Astrocyte of the hippocampus (primary cell): ENCODE results near the gene CD8B.

Source experiments
- DNase-seq: peaks from one replicate; pipeline ENCODE4 v3.0.0; 2011; ENCODE audit warnings: low read depth, low spot score

CD8B gene

GRCh38 chr2:86806059-86806857 is 55.4 kb downstream of the CD8B start:
- no peak for DNase-seq

DNA sequence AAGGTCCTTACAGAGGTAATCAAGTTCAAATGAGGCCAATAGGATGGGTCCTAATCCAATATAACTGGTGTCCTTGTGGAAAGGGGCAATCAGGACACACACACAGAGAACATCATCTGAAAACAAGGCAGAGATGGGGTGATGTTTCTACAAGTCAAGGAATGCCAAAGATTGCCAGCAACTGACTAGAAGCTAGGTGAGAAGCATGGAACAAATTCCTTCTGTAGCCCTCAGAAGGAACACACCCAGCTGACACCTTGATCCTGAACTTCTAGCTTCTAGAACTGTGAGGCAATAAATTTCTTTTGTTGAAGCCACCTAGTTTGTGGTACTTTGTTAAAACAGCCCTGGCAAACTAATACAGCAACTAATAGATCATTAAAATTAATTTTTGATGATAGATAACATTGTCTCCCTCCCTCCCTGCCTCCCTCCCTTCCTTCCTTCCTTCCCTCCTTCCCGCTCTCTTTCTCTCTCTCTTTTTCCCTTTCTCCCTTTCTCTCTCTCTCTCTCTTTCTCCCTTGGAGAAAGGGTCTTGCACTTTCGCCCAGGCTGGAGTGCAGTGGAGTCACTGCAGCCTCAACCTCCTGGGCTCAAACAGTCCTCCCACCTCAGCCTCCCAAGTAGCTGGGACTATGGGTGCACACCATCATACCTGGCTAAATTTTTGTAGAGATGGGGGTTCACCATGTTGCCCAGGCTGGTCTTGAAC is 60.7 kb downstream of the CD8B start:
- DNase-seq = no peak

DNA sequence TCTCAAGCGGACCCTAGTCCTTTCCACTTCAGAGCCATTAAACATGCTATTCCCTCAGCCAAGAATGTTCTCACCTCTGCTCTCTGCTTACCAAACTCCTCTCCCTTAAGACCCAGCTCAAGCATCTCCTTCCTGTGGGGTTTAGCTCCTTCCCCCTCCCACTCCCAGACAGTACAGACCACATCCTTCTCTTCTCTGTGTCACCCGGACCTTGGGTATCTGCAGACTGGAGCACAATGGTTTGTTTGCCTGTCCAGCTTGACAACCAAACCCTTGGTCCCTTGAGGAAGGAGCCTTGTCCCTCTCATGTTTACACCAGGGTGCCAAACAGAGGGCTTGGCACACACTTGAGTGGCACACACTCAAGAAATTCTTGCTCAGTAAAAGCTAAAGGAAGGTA is 66.8 kb downstream of the CD8B start:
- no peak for DNase-seq

DNA sequence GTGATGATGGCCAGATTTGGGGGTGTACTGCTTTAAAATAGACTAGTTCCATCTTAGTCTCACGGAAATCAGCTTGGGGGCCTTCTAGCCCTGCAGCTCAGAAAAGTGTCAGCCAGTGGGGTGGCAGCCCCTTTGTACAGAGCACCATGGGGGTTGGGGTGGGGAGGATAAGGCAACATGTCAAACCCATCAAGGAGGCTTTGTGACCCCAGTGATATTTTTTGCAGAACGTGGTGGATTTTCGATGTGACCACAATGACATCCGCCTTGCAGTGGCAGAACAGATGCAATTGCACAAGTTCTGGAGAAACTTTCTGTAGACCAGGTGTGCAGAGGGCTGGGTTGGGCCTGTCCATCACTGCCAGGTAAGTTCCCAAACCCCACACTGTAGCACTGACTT is 67.9 kb downstream of the CD8B start:
- no peak for DNase-seq

DNA sequence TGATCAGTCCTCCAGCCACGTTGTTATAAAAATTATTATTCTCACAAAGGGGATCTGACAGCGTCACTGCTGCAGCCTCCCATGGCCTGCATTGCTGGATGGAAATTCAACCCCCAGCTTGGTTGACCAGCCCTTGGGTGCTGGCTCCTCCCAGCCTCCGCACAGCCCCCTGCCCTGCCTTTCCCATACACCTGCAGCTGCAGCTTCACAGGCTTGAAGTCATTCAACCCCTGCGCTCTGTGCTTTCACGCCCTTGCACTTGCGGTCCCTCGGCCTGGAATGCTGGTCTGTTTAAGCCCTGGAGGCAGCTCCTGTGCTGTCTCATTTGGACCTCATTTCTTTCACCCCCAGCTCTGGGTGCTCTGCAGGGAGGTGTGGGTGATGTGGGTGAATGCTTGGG is 70.1 kb downstream of the CD8B start:
- DNase-seq = peak; percentile 7

- peak; percentile 29 for DNase-seq
Observed at GRCh38 chr2:86790676-86791572, 70.8 kb downstream of the CD8B start, which contains the start of gene CD8A. Gene CD8A (minus strand): TSS chr2:86790913. CDS start chr2:86790825, 88 bp downstream.

GRCh38 chr2:86790134-86790675 is 71.5 kb downstream of the CD8B start:
- DNase-seq = peak; percentile 26

DNA sequence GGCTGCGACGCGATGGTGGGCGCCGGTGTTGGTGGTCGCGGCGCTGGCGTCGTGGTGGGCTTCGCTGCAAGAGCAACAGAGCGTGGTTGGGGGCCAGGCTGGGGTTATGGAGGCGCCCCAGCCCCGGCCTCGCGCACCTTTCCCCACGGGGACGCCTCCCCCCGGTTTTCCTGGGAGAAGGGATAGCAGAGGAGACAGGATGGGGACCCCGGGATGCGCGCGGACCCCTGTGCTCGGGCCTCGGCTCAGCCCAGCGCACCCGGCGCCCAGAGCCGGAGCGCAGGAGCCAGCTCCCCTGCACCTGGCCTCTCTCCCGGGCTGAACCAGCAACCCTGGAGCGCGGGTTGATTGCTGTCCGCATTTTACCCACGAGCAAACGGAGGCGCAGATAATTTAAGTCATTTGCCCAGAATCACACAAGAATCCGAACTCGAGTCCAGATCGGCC is 72.0 kb downstream of the CD8B start:
- no peak for DNase-seq

DNA sequence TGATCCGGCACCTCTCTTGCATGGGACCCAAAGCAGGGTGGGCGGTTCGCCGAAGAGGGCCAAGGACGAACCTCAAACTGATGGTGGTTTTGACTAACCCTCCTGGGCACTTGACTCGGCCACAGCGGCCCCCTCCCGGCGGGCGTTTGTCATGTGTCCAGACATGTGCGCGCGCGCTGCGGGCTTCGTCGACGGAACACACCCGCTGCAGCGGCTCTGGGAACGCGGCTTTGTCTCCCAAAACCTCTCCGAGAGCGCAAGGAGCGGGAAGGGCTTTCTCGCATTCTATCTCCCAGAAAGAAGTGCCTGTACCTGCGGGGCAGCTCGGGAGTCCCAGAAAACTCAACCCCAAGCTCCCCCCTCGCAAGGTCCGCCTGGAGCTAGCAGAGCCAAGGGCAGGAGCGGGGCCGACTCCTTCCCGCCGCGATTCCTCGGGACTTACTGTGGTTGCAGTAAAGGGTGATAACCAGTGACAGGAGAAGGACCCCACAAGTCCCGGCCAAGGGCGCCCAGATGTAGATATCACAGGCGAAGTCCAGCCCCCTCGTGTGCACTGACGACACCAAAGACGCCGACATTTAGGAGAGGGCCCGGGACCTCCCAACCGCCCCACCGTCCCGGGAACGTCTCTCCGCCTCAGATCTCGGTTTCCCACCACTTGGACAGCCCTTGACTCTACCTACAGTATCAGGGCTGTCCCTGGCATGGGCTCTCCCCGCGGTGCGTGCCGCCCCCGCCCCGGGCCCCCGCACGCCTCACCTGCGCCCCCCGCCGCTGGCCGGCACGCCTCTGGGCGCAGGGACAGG is 72.6 kb downstream of the CD8B start:
- DNase-seq = peak; percentile 41

GRCh38 chr2:86788165-86788564 is 73.5 kb downstream of the CD8B start:
- DNase-seq = peak; percentile 24

DNA sequence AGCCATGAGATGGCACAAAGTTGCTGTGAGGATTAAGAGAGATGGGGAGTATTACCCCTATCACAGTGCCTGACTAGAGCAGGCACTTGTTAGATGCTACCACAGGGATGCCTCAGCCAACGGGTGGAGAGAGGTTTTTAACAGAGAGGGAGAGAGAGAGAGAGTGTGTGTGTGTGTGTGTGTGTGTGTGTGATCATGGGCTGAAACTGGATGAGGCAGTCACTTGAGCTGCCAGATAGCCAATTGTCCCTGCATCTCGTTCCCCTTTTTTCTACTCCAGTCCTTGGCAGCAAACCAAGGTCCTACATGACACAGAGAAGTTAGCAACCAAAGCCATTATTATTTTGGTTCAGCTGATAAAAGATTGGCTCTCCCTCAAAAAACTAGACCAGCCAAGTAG is 74.0 kb downstream of the CD8B start:
- peak; percentile 52 for DNase-seq

- no peak for DNase-seq
Observed at GRCh38 chr2:86786001-86786536, 75.6 kb downstream of the CD8B start.

DNA sequence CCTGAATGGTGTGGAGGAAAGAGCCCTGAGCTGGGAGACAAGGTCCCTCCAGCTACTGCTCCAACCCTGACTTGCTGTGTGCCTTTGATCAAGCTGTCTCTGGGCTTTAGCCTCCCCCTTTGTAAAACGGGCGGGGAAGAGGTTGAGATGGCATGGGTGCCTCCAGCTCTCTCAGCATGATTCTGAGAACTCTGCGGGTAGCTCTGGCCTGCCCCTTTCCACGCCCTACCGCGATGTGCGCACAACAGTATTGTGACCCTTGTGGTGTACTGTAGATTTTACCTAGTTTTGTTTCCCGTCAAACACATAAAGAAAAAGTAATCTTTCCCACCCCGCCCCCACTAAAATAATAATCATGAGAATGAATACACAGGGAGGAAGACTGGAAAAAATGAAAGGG is 76.2 kb downstream of the CD8B start:
- DNase-seq = no peak

DNA sequence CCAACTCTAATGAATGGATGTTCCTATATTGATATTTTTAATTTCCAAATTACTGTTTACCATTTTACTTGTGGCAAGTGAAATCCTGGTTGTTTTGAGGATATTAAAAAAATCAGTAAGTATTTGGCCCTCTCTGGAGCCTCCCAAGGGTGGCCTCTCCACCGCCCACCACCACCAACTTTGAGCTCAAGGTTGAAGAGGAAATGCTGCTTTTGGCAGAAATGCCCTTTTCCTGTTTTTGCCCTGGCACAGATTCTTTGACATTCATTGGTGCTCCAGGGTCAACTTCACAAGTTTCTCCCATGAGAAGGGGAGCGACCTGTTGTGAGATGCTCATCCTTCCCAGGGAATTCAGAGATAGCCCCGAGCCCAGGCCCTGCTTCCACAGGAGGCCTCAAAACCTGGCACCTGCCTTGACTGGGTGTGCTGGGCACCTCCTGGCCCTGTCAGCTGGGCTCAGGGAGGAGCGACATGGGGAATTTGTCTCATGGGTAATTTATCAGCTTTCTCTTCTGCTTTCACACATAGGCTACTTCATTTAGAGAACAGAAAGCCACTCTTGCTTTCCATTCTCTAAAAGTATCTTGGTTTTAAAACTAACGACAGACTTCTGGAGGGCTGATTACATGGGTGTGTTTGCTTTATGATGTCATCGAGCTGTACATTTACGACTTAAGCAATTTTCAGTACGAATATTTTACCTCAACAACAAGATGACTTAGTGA is 77.9 kb downstream of the CD8B start:
- no peak for DNase-seq

DNA sequence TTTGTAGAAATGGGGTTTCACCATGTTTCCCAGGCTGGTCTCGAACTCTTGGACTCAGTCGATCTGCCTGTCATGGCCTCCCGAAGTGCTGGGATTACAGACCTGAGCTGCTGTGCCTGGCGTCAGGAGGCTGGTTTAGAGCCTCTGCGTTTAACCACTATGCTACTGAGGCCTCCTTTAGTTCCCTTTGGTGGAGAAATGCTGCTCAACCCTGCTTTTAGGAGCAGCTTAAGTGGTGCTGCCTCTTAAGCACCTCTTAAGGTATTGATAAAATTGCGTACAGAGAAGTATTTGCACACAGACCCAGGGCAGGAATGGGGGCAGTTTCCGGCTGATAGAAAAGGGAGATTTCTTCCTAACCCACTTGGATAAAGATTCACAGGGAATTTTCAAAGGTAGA is 78.9 kb downstream of the CD8B start:
- DNase-seq = no peak

- DNase-seq = no peak
Observed at GRCh38 chr2:86781363-86781762, 80.3 kb downstream of the CD8B start.

- DNase-seq = no peak
Observed at GRCh38 chr2:86779971-86780370, 81.7 kb downstream of the CD8B start.

- DNase-seq = no peak
Observed at GRCh38 chr2:86778957-86779356, 82.7 kb downstream of the CD8B start.

DNA sequence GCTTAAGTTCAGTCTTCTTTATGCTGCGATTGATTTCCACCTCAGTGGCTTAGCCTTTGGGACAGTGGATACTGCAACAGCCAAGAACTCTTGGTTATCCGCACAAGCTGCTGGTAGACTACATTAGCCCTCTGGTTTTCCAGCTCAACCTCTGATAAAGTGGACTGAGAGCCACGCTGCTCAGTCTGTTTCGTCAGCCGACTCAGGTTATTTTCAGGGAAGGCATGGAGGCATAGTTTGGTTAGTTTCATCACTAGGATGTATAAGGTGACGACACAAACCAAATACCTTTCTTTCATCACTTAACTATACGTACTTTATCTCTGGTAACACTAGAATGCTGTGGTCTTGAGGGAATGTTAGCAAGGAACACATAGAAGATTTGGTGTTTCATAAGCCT is 85.2 kb downstream of the CD8B start:
- DNase-seq = no peak

DNA sequence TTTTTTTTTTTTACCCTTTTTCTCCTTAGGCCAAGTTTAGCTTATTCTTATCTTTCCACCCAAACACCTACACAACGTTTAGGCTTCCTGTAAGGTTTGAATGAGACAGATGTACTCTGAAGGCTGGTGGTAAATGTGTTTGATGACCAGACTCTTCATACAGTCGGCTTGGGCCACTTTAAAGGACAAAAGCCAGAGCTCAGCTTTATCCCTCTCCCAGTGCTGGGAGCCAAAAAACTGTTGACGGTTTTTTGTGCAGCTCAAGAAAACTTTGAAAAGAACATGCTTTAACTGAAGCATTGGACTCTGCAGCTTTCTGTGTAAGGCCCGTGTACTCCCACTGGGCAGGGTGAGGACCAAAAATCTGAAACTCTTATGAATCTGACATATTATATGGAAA is 86.3 kb downstream of the CD8B start:
- no peak for DNase-seq
